SIG-M5 (cell line): ENCODE results near the gene ENOX2.
"Not testable (repeated sequence)": the region's sequence is repeated elsewhere in the genome, so short reads cannot be mapped to it uniquely, and the experiment has no call there.

Source experiments
- DNase-seq: peaks from one replicate; lab custom pipeline; 2025; lab: John Stamatoyannopoulos, UW

The ENOX2 gene

GRCh38 chrX:130754353-130754752 lies 148.7 kb downstream of the ENOX2 start:
- DNase-seq, result no peak

- DNase-seq, result no peak
These were observed 156.2 kb downstream of the ENOX2 start for GRCh38 chrX:130746709-130747342.

GRCh38 chrX:130746077-130746476 lies 156.9 kb downstream of the ENOX2 start:
- no peak for DNase-seq

- no peak for DNase-seq
These were observed 161.4 kb downstream of the ENOX2 start for GRCh38 chrX:130741584-130741983.

- DNase-seq, result no peak
These were observed 161.9 kb downstream of the ENOX2 start for GRCh38 chrX:130741151-130741550.

GRCh38 chrX:130738638-130739195 lies 164.3 kb downstream of the ENOX2 start:
- DNase-seq, result no peak

- DNase-seq, result no peak
These were observed 168.3 kb downstream of the ENOX2 start for GRCh38 chrX:130734713-130735112.

GRCh38 chrX:130728208-130728607 lies 174.8 kb downstream of the ENOX2 start:
- no peak for DNase-seq

- DNase-seq, result peak; percentile 3
These were observed 176.3 kb downstream of the ENOX2 start for GRCh38 chrX:130726661-130727060.

- no peak for DNase-seq
These were observed 177.5 kb downstream of the ENOX2 start for GRCh38 chrX:130725519-130725918.

GRCh38 chrX:130719413-130719812 lies 183.6 kb downstream of the ENOX2 start:
- DNase-seq, result no peak

GRCh38 chrX:130718137-130718536 lies 184.9 kb downstream of the ENOX2 start:
- DNase-seq, result no peak

- no peak for DNase-seq
These were observed 186.1 kb downstream of the ENOX2 start for GRCh38 chrX:130716781-130717413.

- DNase-seq, result no peak
These were observed 186.7 kb downstream of the ENOX2 start for GRCh38 chrX:130716346-130716745.

GRCh38 chrX:130715299-130715698 lies 187.7 kb downstream of the ENOX2 start:
- no peak for DNase-seq

GRCh38 chrX:130714665-130715064 lies 188.3 kb downstream of the ENOX2 start:
- DNase-seq, result no peak

- no peak for DNase-seq
These were observed 188.9 kb downstream of the ENOX2 start for GRCh38 chrX:130714135-130714534.

GRCh38 chrX:130709178-130709577 lies 193.8 kb downstream of the ENOX2 start:
- DNase-seq, result not testable (repeated sequence)

GRCh38 chrX:130705591-130705990 lies 197.4 kb downstream of the ENOX2 start:
- no peak for DNase-seq

GRCh38 chrX:130704053-130705038 lies 198.7 kb downstream of the ENOX2 start:
- DNase-seq, result no peak

- DNase-seq, result no peak
These were observed 199.9 kb downstream of the ENOX2 start for GRCh38 chrX:130702867-130703707.
